IMR-90 (cell line): ENCODE results near the gene DCLRE1A.
"Not testable (repeated sequence)": the region's sequence is repeated elsewhere in the genome, so short reads cannot be mapped to it uniquely, and the experiment has no call there.

Experiments
- CEBPB ChIP-seq: IDR thresholded peaks from 2 replicates; pipeline ENCODE4 v1.6.1; 2012; ENCODE audit warnings: low read depth, low read length, improper control_type of control experiment
- CHD1 ChIP-seq: IDR thresholded peaks from 2 replicates; pipeline ENCODE4 v1.6.1; 2012; ENCODE audit warnings: low read depth, low read length, improper control_type of control experiment
- CTCF ChIP-seq: conservative IDR thresholded peaks from 2 replicates; pipeline ENCODE4 v1.5.1; 2012; ENCODE audit warnings: mild to moderate bottlenecking, low read depth, low read length, improper control_type of control experiment
- ELK1 ChIP-seq: fragments of 150-350 bp; IDR thresholded peaks from 2 replicates; pipeline ENCODE4 v1.6.1; 2016; ENCODE audit warnings: low read depth, mild to moderate bottlenecking, low read length, moderate library complexity, borderline replicate concordance
- MAFK ChIP-seq: IDR thresholded peaks from 2 replicates; pipeline ENCODE4 v1.6.1; 2012; ENCODE audit warnings: low read depth, low read length, improper control_type of control experiment
- POLR2A ChIP-seq: IDR thresholded peaks from 2 replicates; pipeline ENCODE4 v1.6.1; 2012; ENCODE audit warnings: mild to moderate bottlenecking, low read depth, low read length
- RAD21 ChIP-seq: IDR thresholded peaks from 2 replicates; pipeline ENCODE4 v1.6.1; 2012; ENCODE audit warnings: low read length, improper control_type of control experiment
- RFX5 ChIP-seq: IDR thresholded peaks from 2 replicates; pipeline ENCODE4 v1.8.0; 2012; ENCODE audit warnings: low read depth, mild to moderate bottlenecking, low read length, moderate library complexity
- SMC3 ChIP-seq: fragments of 150-350 bp; IDR thresholded peaks from 2 replicates; pipeline ENCODE4 v1.6.1; 2016; ENCODE audit warnings: low read depth, mild to moderate bottlenecking, antibody characterized with exemption, low read length, moderate library complexity
- USF2 ChIP-seq: fragments of 150-350 bp; IDR thresholded peaks from 2 replicates; pipeline ENCODE4 v1.6.1; 2017; ENCODE audit warnings: mild to moderate bottlenecking, antibody characterized with exemption, low read length, low read depth

- TF ChIP-seq ELK1, POLR2A, CTCF, RFX5, CEBPB, CHD1, RAD21, SMC3, MAFK, USF2: not testable (repeated sequence)
These were observed 25.3 kb downstream of the DCLRE1A start for GRCh38 chr10:113828567-113828966.
